Mononuclear cell (primary cell): ENCODE data around the gene HNRNPH3. TPM values are rescaled to one million over a fixed set of nuclear protein-coding genes. Genes with fewer than 3 reads are reported as not detected.

Source experiments
- H3K27me3 ChIP-seq: 2 replicates; pipeline ENCODE4 v1.6.0; 2011; ENCODE audit warnings: low read length, control low read depth; ENCODE audit not compliant: insufficient read depth
- H3K4me1 ChIP-seq: 2 replicates; pipeline ENCODE4 v1.5.1; 2011; ENCODE audit warnings: mild to moderate bottlenecking, low read length, control low read depth; ENCODE audit not compliant: insufficient read depth
- H3K4me3 ChIP-seq: 2 replicates; pipeline ENCODE4 v1.5.1; 2011; ENCODE audit warnings: mild to moderate bottlenecking, low read length, moderate library complexity
- H3K9me3 ChIP-seq: 2 replicates; pipeline ENCODE4 v1.5.1; 2011; ENCODE audit warnings: low read depth, mild to moderate bottlenecking, control low read depth, low read length
- total RNA-seq: library from RNA; depleted of rRNA; stranded (reverse); fragments of >200 nt; gene quantifications from one replicate; pipeline ENCODE4 v1.2.3, GENCODE V29; 2012

Gene HNRNPH3
- total RNA-seq, 1 donor: 53.4 TPM

- Histone ChIP-seq H3K9me3 (no peaks in the 10 kb centered on the region), H3K27me3 (no peaks in the 10 kb centered on the region), H3K4me1 (no peaks in the 10 kb centered on the region), H3K4me3 (no peak overlapping the region)
Observed at GRCh38 chr10:68345621-68346020, 13.8 kb downstream of the HNRNPH3 start.

- Histone ChIP-seq H3K4me3 (no peak overlapping the region), H3K27me3 (no peaks in the 10 kb centered on the region), H3K9me3 (no peaks in the 10 kb centered on the region), H3K4me1 (no peaks in the 10 kb centered on the region)
Observed at GRCh38 chr10:68346774-68347173, 14.9 kb downstream of the HNRNPH3 start.

GRCh38 chr10:68348265-68348741, 16.4 kb downstream of the HNRNPH3 start:
- Histone ChIP-seq H3K4me3 (no peak overlapping the region), H3K9me3 (no peaks in the 10 kb centered on the region), H3K4me1 (no peaks in the 10 kb centered on the region), H3K27me3 (no peaks in the 10 kb centered on the region)

GRCh38 chr10:68353537-68353936, 21.7 kb downstream of the HNRNPH3 start:
- Histone ChIP-seq H3K27me3 (no peaks in the 10 kb centered on the region), H3K9me3 (no peaks in the 10 kb centered on the region), H3K4me1 (no peaks in the 10 kb centered on the region), H3K4me3 (no peak overlapping the region)

GRCh38 chr10:68359189-68359588, 27.3 kb downstream of the HNRNPH3 start:
- no peaks in the 10 kb centered on the region for H3K9me3 ChIP-seq
- no peaks in the 10 kb centered on the region for H3K27me3 ChIP-seq
- H3K4me3 ChIP-seq: no peak overlapping the region
- no peaks in the 10 kb centered on the region for H3K4me1 ChIP-seq

DNA sequence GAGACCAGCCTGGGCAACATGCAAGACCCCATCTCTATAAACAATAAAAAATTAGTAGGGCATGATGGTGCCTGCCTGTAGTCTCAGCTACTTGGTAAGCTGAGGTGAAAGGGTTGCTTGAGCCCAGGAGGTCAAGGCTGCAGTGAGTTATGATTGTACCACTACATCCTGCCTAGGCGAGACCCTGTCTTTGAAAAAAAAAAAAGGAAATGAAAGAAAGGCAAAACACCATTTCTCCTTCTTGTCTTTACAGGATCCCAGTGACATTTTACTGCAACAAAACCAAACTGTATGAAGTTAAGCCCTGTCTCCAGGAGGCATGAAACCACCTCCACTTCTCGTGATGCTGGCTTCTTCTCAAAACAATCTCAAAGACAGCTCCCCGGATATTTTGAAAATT, 30.7 kb downstream of the HNRNPH3 start:
- Histone ChIP-seq H3K27me3 (no peaks in the 10 kb centered on the region), H3K4me1 (no peaks in the 10 kb centered on the region), H3K4me3 (no peak overlapping the region), H3K9me3 (no peaks in the 10 kb centered on the region)

- H3K4me1 ChIP-seq: no peaks in the 10 kb centered on the region
- no peak overlapping the region for H3K4me3 ChIP-seq
- H3K9me3 ChIP-seq: no peaks in the 10 kb centered on the region
- H3K27me3 ChIP-seq: no peaks in the 10 kb centered on the region
Observed at GRCh38 chr10:68364101-68364886, 32.4 kb downstream of the HNRNPH3 start.

DNA sequence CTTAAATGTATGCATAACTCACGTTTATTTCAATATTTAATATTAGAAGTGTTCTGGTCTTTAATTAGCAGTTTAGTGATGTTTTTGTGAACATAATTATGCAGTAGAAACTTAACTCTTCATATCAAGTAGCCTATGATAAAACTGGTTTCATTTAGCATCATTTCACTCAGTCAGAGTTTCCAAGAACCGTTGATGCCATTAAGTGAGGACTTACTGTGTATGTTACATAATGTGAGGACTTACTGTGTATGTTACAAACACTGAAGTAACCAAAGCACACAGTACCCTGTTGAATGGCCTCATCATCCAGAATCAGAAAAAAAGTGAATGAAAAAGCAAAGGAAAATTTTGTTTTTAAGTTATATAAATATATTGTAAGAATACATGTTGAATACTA, 33.7 kb downstream of the HNRNPH3 start:
- H3K9me3 ChIP-seq: no peaks in the 10 kb centered on the region
- no peaks in the 10 kb centered on the region for H3K4me1 ChIP-seq
- no peak overlapping the region for H3K4me3 ChIP-seq
- H3K27me3 ChIP-seq: no peaks in the 10 kb centered on the region

- H3K9me3 ChIP-seq: peaks cover 3% of the 10 kb centered on the region
- H3K4me3 ChIP-seq: no peak overlapping the region
- no peaks in the 10 kb centered on the region for H3K4me1 ChIP-seq
Observed at GRCh38 chr10:68366600-68366999, 34.7 kb downstream of the HNRNPH3 start.

DNA sequence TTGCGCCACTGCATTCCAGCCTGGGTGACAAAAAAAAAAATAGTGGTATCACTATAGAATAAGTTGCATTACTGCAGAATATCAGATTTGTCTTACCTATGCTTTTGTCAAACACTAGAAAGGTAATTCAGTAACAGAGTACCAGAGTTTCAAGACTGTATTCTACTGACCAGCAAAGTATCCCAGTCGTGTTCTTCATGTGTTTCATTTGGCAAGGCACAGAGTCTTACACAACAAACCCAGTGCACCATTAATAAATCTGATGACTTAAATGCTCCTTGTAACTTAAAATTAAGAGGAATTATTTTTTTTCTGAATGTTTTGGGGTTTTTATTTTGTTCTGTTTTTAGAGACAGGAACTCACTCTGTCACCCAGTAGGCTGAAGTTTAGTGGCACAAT, 35.3 kb downstream of the HNRNPH3 start:
- H3K4me1 ChIP-seq: no peaks in the 10 kb centered on the region
- peaks cover 8% of the 10 kb centered on the region for H3K9me3 ChIP-seq
- no peaks in the 10 kb centered on the region for H3K27me3 ChIP-seq
- no peak overlapping the region for H3K4me3 ChIP-seq

More at GRCh38 chr10:68366600-68366999, 34.7 kb downstream of the HNRNPH3 start:
- no peaks in the 10 kb centered on the region for H3K27me3 ChIP-seq

- no peaks in the 10 kb centered on the region for H3K4me1 ChIP-seq
- H3K4me3 ChIP-seq: no peak overlapping the region
- no peaks in the 10 kb centered on the region for H3K27me3 ChIP-seq
- peaks cover 14% of the 10 kb centered on the region for H3K9me3 ChIP-seq
Observed at GRCh38 chr10:68371604-68372003, 39.7 kb downstream of the HNRNPH3 start.

DNA sequence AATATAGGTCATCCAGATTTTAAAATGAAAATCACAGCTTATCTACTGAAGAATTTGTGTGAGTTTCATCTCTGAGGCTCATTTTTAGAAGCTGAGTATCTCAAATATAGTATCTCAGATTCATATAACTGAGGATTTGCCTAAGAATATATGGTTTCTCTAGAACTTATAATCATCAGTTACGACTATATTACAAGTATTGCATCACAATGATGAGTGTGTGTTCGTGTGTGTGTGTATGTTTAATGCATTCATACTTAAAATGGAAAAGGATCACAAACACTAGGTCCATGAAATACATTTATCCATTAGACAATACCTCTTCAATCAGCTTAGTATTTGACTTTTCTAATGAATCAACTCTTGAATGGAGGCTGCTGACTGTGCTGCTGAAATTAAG, 53.9 kb downstream of the HNRNPH3 start:
- no peaks in the 10 kb centered on the region for H3K4me1 ChIP-seq

More for the DNA sequence above, 53.9 kb downstream of the HNRNPH3 start:
- no peaks in the 10 kb centered on the region for H3K27me3 ChIP-seq
- no peaks in the 10 kb centered on the region for H3K9me3 ChIP-seq
- no peak overlapping the region for H3K4me3 ChIP-seq

Other genes starting within 250 kb of the HNRNPH3 start
- gene MYPN, start 222.6 kb upstream of the HNRNPH3 start, total RNA-seq: not detected
- not detected for gene ATOH7, start 100.0 kb upstream of the HNRNPH3 start, total RNA-seq
- gene PBLD, start 864 bp downstream of the HNRNPH3 start, total RNA-seq: 2.7 TPM
- 20.5 TPM for gene RUFY2, start 75.2 kb downstream of the HNRNPH3 start, total RNA-seq
- gene DNA2, start 139.9 kb downstream of the HNRNPH3 start, total RNA-seq: 7.5 TPM
- 17.9 TPM for gene SLC25A16, start 195.5 kb downstream of the HNRNPH3 start, total RNA-seq
- gene TET1, start 228.3 kb downstream of the HNRNPH3 start, total RNA-seq: 1.5 TPM